HG02973 (cell line): Measurements from ENCODE around the gene KLHDC8A.

Source experiments
- ATAC-seq: cut with Tn5 transposase; IDR thresholded peaks from one replicate; pipeline ENCODE4 v1.9.1; 2021; ENCODE audit warnings: moderate library complexity; ENCODE audit not compliant: unreplicated experiment

KLHDC8A gene

DNA sequence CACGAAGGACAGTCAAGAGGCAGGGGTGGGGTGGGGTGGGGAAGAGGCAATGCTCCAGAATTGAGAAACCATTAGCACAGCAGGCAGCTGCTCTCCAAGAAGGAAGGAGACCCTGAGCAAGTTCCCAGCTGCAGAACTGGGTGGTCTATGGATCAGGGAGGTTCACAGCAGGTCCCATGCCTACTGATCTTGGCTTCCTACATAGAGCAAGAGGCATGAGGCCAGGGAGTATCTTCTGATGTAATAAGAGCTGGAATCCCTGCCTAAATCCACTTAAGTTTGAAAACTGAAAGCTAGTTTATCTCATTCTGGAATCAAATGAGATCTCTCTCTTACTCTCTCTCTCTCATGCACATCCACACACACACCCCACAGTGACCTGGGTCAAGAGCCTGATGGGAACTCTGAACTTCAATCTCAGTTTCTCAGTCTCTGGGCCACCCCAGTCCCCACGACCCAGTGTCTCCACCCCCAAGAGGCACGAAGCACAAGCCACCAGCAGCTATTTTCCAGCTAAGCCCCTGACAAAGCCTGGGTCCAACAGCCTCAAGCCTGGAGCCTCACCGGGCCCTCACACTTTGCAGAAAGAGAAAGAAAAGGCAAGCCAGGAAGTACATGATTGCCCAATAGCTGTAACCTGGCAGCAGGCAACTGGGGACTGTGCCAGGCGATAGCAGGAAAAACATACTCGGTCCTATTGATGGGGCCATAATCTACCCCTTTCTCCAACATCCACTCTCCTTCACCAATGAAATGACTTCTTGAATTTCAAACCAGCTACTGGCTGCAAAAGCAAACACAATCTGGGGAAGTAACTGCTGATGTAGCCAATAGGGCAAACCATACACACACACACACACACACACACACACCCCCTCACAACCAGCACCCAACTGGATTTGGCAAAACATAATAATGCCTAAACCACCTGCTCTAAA, 37.4 kb downstream of the KLHDC8A start:
- no peak for ATAC-seq

DNA sequence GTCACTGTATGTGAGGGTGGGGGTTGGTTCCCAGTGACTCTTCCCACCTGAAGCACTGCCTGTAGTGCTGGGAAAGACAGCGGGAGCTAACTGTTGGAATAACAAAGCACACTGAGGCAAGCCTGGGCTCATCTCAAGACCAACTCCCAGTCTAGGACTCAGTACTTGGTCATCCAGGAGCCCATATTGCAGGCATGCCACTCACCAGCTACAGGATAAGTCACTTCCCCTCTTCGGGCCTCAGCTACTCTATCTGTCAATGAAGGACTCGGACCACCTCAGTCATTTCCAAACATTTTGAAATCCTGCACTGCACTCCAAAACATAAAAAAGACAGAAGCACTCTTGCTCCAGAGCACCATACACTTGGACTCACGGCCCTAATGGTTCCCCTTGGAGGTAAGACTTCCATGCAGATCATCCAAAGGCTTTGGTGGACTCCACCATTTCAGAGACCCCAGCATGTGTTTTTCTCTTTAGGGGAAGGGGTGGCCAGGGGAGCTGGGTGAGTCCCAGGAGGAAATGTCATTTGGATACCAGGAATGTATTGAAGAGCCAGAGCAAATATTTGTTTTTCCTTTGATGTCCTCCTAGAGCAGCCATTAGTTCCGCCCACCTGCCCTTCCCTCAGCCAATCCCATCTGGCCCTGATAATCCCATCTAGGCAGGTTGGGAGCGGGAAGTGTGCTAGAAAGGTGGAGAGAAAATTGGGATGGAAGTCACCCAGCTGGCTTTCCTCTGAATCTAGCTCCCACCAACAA, 38.3 kb downstream of the KLHDC8A start:
- no peak for ATAC-seq

DNA sequence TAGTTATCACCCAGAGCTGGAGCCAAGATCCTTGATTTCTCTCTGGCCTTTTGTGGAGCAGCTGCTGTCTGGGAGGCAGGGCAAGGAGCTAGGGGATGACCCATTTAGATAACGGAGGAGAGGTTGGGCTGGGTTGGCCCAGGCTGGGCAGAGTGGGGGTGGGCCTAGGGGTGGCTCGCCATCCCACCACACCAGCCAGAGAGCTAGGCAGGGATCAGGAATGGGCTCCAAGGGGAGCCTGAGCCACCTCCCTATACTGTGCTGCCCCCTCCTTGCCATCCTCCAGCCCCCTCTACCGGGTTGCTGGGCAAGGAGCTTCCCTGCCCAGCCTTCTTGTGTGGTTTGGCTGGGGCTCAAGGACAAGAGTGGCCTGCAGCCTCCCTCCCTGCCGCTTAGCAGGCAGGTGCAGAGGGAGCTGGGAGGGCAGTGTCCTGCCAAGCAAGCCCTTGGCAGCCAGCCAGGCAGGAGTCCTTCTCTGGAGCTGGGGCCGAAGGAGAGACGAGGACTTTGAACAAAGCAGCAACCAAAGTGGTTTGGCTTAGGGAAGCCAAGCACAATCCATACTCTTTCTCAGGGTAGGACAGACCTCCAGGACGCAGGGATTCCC, 39.3 kb downstream of the KLHDC8A start:
- no peak for ATAC-seq

DNA sequence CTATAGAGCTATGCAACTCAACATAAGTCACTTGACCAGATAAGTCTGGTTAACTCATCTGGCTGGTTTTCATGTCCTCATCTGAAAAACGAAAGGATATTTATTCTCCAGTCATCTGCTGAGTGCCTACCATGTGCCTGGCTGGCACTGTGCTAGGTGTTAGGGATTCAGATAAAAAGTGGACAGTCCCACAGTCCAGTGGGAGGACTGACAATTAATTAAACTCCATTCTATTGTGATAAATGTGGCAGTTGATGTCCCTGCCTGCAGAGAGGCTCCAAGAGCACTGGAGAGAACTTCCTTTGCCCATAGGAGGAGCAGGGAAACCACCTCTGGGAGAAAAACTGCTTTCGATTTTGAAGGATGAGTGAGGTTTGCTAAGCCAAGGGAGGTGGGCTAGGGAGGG, 40.6 kb downstream of the KLHDC8A start:
- ATAC-seq: no peak

DNA sequence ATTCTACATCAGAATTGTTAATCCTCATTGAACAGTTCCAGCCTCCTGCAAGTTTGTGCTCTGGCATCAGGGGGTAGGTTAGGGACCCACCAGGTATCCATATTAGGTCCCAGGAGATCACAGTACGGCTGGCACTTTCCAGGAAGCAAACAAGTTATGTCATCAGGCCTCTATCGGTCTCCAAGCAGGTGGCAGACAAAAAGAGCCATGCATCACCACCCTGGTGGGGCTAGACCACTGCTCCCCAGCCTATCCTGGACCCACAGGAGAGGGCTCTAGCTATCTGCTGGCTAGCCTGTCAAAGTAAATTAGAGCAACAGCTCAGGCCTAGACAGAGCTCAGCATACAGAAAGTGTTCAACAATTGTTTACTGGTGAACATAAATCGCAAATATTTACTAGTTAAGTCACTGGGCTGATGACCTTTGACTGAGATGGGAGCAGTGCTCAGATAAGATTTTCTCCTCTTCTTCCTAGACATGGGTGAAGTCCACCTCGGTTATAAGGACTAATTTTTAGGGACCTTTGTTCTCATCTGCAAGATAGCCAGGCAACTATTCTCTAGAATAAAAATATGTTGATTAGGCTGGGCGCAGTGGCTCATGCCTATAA, 41.6 kb downstream of the KLHDC8A start:
- ATAC-seq: no peak

GRCh38 chr1:205313563-205314308, 43.0 kb downstream of the KLHDC8A start:
- no peak for ATAC-seq

DNA sequence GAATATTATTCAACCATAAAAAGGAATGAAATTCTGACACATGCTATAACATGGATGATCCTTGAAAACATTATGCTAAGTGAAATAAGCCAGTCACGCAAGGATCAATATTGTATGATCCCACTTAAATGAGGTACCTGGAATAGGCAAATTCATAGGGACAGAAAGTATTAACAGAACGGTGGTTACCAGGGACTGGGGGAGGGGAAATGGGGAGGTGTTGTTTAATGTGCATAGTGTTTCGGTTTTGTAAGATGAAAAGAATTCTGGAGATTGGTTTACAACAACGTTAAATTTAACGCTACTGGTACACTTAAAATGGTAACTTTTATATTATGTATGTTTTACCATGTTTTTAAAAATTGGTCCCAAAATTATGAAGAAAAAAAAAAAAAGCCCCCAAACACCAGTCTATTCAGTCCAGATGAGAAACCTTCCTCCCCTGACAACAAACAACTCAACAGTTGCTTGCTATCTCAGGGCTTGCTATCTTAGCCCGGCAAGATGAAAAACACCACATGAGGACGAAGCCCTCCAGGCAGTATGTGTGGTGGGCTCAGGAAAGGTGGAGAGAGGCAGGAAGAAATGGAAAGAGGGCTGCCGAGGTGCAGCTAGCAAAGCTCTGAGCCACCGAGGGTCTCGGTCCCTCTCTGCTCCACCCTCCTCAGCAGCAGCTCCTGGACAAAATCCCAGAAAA, 43.7 kb downstream of the KLHDC8A start:
- no peak for ATAC-seq

DNA sequence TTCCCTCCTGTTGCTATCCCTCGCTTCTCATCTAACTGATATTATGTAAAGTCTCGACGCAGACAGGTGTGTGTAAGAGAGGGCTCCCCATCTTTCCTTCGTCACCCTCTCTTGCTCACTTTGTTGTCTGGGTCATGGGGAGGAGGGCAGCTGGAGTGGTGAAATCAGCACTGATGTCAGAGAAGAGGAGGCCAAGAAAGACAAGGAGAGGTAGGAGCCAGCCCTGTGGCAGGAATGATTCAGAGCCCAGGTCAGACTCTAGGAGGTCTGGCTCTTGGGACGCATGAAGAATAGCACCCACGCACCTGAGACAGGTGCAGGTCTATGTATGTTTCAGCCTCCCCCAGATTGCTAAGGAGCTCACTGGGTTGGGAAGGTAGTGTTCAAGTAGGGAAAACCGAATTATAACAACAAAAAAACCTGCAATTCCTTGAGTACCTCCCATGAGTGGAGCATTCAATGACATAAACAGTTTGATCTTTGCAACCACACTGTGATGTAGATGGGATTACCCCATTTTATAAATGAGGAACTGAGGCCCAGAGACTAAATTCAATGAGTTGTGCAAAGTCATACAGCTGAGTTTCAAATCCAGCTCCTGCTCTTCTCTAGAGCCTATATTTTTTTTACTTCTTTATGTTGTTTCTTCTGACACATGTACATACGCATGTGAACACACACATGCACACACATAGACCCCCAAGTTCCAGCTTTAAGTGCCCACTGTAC, 45.6 kb downstream of the KLHDC8A start:
- ATAC-seq: no peak

GRCh38 chr1:205309741-205310140, 47.0 kb downstream of the KLHDC8A start:
- no peak for ATAC-seq

DNA sequence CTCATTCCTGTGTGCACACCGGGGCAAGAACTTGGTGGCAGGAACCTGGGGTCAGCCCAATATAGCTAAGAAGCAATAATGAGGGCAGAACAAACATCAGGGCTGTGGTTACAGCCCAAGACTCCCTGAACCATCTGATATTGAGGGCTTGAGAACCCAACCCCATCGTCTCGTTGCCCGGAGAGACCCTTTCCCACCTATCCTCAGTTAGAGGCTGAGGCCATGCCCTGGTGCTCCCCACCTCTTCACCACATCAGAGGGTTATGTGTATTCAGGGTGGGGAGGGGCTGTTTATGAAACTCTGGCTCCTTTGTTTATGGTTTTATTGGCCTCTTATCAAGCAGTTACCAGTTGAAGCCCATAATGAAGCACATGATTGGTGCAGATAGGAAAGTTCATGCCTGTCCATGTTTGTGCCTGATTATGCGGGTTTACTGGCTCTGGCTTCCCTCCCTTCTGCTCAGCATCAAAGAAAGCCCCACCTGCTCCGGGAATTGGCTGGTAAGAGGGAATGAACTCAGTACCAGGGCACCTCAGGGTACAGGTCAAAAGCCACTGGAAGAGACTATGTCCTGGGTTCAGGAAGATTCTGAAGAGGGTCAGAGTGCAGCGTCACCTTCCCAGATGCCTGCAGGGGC, 49.7 kb downstream of the KLHDC8A start:
- ATAC-seq: no peak

DNA sequence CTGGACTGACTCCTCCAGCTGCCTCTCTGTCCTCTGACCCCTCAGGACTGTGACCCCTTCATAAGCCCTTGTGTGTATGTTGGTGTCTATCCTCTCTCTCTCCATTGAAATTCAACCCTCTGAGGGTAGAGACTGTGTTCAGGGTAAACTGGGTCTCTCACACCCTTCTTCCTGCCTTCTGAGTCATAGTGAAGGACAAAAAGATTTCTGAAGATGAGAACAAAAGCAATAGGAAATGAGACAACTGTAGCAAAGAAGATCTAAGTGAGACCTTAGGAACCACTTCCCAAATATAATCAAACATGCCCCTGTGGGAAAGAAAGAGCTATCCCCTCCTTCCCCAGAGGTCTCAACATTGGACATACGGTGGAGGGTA, 52.0 kb downstream of the KLHDC8A start:
- ATAC-seq: no peak

GRCh38 chr1:205304046-205304694, 52.6 kb downstream of the KLHDC8A start:
- ATAC-seq: no peak

DNA sequence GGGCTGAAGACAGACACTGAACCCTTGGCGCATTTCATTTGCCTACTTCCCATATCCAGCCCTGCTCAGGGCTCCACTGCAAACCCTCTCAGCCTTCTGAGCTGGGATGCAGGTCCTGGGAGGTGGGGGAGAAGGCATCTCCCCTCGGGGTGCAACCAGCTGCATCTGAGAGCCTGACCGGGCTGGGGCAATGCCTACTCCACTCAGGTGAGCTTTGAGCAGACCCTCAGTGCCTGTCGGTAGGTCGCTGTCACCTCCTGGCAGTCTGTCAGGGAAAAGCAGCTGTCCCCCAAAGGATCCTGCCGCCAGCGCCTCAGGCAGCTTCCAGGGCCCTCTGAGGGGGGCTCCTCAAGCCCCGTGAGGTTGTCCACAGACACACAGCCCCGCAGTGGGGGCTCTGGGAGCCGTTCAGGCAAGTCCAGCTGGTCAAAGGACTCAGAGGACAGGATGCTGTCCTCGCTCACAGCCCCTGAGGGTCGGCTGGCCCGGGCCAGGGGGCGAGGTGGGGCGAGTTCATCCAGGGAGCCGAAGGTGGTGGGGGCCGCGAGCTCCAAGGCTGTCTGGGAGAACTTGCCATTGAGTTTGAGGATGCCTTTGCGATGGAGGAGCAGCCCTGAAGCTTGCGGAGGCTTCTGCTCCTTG, 53.4 kb downstream of the KLHDC8A start:
- ATAC-seq: no peak

GRCh38 chr1:205301842-205302588, 54.7 kb downstream of the KLHDC8A start:
- ATAC-seq: no peak

- no peak for ATAC-seq
These were observed 55.4 kb downstream of the KLHDC8A start for GRCh38 chr1:205301205-205301821.

GRCh38 chr1:205300149-205300548, 56.6 kb downstream of the KLHDC8A start:
- ATAC-seq: no peak
